ENCODE measurements around the gene HDDC3.

DNA sequence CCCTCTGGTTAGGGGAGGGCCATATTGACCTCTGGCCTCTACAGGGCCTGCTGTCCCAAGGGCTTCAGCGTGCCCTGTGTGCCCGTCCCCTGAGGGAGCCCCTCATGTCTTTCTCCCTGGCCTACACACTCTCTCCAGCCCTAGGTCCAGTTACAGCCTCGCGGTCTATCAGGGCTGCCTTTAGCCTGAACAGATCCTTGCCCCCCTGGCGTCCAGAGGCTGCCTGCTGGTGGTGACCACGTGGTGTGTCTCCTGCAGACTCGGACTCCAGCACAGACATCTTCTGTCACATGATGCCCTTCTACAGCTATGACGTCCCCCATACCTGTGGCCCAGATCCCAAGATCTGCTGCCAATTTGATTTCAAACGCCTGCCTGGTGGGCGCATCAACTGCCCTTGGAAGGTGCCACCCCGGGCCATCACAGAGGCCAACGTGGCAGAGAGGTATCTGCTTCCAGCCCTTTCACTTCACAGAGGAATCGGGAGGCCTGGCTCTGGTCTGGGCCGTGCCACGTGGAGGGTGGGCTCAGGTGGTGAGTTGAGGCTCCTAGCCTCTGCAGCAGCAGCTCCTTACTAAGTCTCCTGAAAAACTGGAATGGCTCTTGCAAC is 25.2 kb downstream of the HDDC3 start:
- TF ChIP-seq POLR2A (IDR thresholded peaks at IDR 0.05; ENCODE audit: extremely low read depth, insufficient read length) = no peak
- no peak for TF ChIP-seq CTCF (IDR thresholded peaks at IDR 0.05; ENCODE audit: low read depth, low read length)
- no peak for TF ChIP-seq MAX (IDR thresholded peaks at IDR 0.05; ENCODE audit: low read depth, low read length)
